Measurements from ENCODE around the gene NOXO1. TPM values are rescaled to one million over a fixed set of nuclear protein-coding genes. Genes with fewer than 3 reads are reported as not detected.

NOXO1 gene
- total and polyA plus RNA-seq, 2 donors (not counting 3 experiments of a cell fraction or from before 2014, with no cell fraction given), result 0.37 to 0.60 TPM

DNA sequence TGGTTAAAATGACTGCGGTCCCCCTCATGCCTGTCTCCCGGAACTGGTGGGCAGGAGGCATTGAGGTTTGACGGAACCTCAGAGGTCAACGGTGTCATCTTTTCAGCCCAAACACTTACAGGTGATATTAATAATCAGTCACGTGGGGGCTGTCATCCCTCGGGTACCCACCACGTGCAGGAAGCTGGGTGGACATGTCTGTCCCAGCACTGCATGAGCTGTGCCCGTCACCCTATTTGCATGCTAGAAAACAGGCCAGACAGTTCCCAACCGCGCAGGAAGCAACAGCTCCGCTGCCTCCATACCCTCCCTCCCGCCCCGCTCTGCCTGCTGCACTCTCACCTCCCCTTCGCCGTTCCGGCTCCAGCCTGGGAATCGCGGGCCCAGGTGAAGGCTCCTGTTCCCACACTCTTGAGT lies 9.9 kb upstream of the NOXO1 start:
- Histone ChIP-seq H3K36me3 (ENCODE audit: control insufficient read depth in 2 of 2, extremely low read depth in 1 of 2, insufficient read depth in 2 of 2, low read length in 2 of 2) (peaks cover 0 to 2% of the 10 kb centered on the region in 2 experiments), H3K9me1 (replicated peaks; ENCODE audit: control insufficient read depth, extremely low read depth, insufficient read depth, low read length) (no peaks in the 10 kb centered on the region), H2AFZ (ENCODE audit: low read depth, low read length) (no peak overlapping the region), H3K4me3 (replicated peaks in 1 of 3; ENCODE audit: insufficient read depth in 1 of 3, low read depth in 1 of 3, low read length in 3 of 3) (no peak overlapping the region), H4K20me1 (replicated peaks; ENCODE audit: control insufficient read depth, extremely low read depth, insufficient read depth, low read length) (no peaks in the 10 kb centered on the region), H3K27ac (ENCODE audit: insufficient read depth, low read depth, low read length) (no peak overlapping the region), H3K9ac (replicated peaks; ENCODE audit: extremely low read depth, insufficient read depth, low read length) (no peak overlapping the region), H3K4me1 (ENCODE audit: control insufficient read depth, extremely low read depth, insufficient read depth, low read length) (peaks cover 7% of the 10 kb centered on the region), H3K9me3 (replicated peaks; ENCODE audit: control insufficient read depth, insufficient read depth, low read length) (no peaks in the 10 kb centered on the region), H3K27me3 (ENCODE audit: control insufficient read depth in 2 of 2, insufficient read depth in 2 of 2, low read length in 2 of 2) (peaks cover 23 to 24% of the 10 kb centered on the region in 2 experiments), H3K4me2 (ENCODE audit: insufficient read depth, low read length) (no peak overlapping the region), H3K79me2 (ENCODE audit: control insufficient read depth, insufficient read depth, low read length) (no peaks in the 10 kb centered on the region)
- no peak for FAIRE-seq
- no TSS peak for BruUV-seq (replicated peaks)
- DNase-seq (ENCODE audit: low read depth, low spot score), result no peak
- dilution Hi-C loops (cut with MboI; ENCODE audit: extremely low pct_ligation_motif_present, low sequenced_read_pairs), result no loop called here
- TF ChIP-seq EZH2 (IDR thresholded peaks at IDR 0.05; ENCODE audit: borderline replicate concordance, low read depth, low read length, severe bottlenecking) (peak; percentile 78), JUN (IDR thresholded peaks at IDR 0.05; ENCODE audit: borderline replicate concordance, insufficient read depth, insufficient read length, low read depth) (no peak), MYC (IDR thresholded peaks at IDR 0.05; ENCODE audit: low read depth, low read length) (no peak)
- TF ChIP-seq, protein P1, sequence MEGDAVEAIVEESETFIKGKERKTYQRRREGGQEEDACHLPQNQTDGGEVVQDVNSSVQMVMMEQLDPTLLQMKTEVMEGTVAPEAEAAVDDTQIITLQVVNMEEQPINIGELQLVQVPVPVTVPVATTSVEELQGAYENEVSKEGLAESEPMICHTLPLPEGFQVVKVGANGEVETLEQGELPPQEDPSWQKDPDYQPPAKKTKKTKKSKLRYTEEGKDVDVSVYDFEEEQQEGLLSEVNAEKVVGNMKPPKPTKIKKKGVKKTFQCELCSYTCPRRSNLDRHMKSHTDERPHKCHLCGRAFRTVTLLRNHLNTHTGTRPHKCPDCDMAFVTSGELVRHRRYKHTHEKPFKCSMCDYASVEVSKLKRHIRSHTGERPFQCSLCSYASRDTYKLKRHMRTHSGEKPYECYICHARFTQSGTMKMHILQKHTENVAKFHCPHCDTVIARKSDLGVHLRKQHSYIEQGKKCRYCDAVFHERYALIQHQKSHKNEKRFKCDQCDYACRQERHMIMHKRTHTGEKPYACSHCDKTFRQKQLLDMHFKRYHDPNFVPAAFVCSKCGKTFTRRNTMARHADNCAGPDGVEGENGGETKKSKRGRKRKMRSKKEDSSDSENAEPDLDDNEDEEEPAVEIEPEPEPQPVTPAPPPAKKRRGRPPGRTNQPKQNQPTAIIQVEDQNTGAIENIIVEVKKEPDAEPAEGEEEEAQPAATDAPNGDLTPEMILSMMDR (IDR thresholded peaks at IDR 0.05; ENCODE audit: extremely low read depth in 1 of 2, insufficient read depth in 1 of 2, low read depth in 1 of 2, low read length in 2 of 2), result no peak
- intact Hi-C loops (cut with micrococcal nuclease), result no loop called here
- POLR2A ChIA-PET, result interaction anchor here (1.3 kb wide), 1 partner anchor 164 kb away, joined by 5 read pairs; the partner anchor contains the start of gene TRAF7
- CTCF ChIA-PET, result interaction anchor here (2.5 to 3.9 kb wide), 2 partner anchors 12 to 149 kb away, joined by 9 to 23 read pairs; no protein-coding TSS in a partner anchor

All from endothelial cell of umbilical vein (primary cell).